Natural killer cell (primary cell): ENCODE data around the gene NARF. TPM values are rescaled to one million over a fixed set of nuclear protein-coding genes. Genes with fewer than 3 reads are reported as not detected.

ENCODE experiments used
- ATAC-seq, 3 donors: fragments of 150-1000 bp in 2 of 3; fragments of 200-7000 bp in 1 of 3; cut with Tn5 transposase; 1 replicate in 1 of 3; 2 replicates in 2 of 3; pipeline ENCODE4 v1.10.0; 2021; ENCODE audit warnings: mild to moderate bottlenecking in 2 of 3, moderate library complexity in 2 of 3
- DNase-seq, 2 donors: peaks; one replicate each; pipeline versions ENCODE4 v3.0.0 to v3.0.0-alpha.2; 2013 to 2021; ENCODE audit warnings: mixed read lengths in 1 of 2
- H3K27ac ChIP-seq: one replicate; pipeline ENCODE4 v1.5.1; 2013; ENCODE audit warnings: mild to moderate bottlenecking, low read length
- H3K27me3 ChIP-seq: one replicate; pipeline ENCODE4 v1.6.1; 2013; ENCODE audit warnings: low read length; ENCODE audit not compliant: control insufficient read depth, insufficient read depth
- H3K36me3 ChIP-seq: one replicate; pipeline ENCODE4 v1.6.1; 2013; ENCODE audit warnings: low read length; ENCODE audit not compliant: control insufficient read depth, insufficient read depth
- H3K4me1 ChIP-seq: one replicate; pipeline ENCODE4 v1.6.1; 2013; ENCODE audit warnings: low read length; ENCODE audit not compliant: control insufficient read depth, insufficient read depth
- H3K4me3 ChIP-seq: one replicate; pipeline ENCODE4 v1.5.1; 2013; ENCODE audit warnings: low read length
- H3K9me3 ChIP-seq: one replicate; pipeline ENCODE4 v1.6.1; 2013; ENCODE audit warnings: low read length; ENCODE audit not compliant: control insufficient read depth, insufficient read depth
- H3K27ac Mint-ChIP-seq, 2 donors: one replicate each; pipeline ENCODE4 v1.8.0; 2022; ENCODE audit warnings: mild to moderate bottlenecking in 2 of 2, mixed read lengths in 2 of 2, moderate library complexity in 1 of 2
- H3K27me3 Mint-ChIP-seq, 2 donors: one replicate each; pipeline ENCODE4 v1.8.0; 2022; ENCODE audit warnings: low read depth in 2 of 2, mixed read lengths in 2 of 2
- H3K36me3 Mint-ChIP-seq: one replicate; pipeline ENCODE4 v1.8.0; 2022; ENCODE audit warnings: mixed read lengths
- H3K4me1 Mint-ChIP-seq, 2 donors: one replicate each; pipeline ENCODE4 v1.8.0; 2022; ENCODE audit warnings: mixed read lengths in 2 of 2
- H3K4me3 Mint-ChIP-seq: one replicate; pipeline ENCODE4 v1.8.0; 2022; ENCODE audit warnings: mild to moderate bottlenecking, moderate library complexity, mixed read lengths
- H3K9me3 Mint-ChIP-seq, 2 donors: one replicate each; pipeline ENCODE4 v1.8.0; 2022; ENCODE audit warnings: mixed read lengths in 2 of 2
- CTCF ChIP-seq: fragments of 200-600 bp; IDR thresholded peaks from one replicate; pipeline ENCODE4 v1.8.0; 2022; ENCODE audit warnings: antibody characterized with exemption
- WGBS: methylation state at CpG from one replicate; pipeline ENCODE4 v1.1.7; 2013; ENCODE audit warnings: missing lambda C conversion rate; ENCODE audit not compliant: insufficient coverage; 5-methylcytosine and 5-hydroxymethylcytosine counted together
- intact Hi-C: fragments of 100-400 bp; cut with micrococcal nuclease; formaldehyde crosslinking; loops from one replicate; pipeline ENCODE4 v1.14.2; 2022
- total RNA-seq, 4 donors: library from RNA; stranded (reverse); fragments of 120-200 nt in 1 of 4; gene quantifications; one replicate each; pipeline versions ENCODE4 v1.2.3 to v1.2.4, GENCODE V29; 2013 to 2022

The NARF gene
- total RNA-seq, 3 donors from 2014 or later (not counting 1 experiment from before 2014, with no cell fraction given) = 130 to 203 (median 158) TPM

- Histone ChIP-seq H3K36me3 (peaks cover 62% of the 10 kb centered on the region), H3K4me3 (no peak overlapping the region), H3K4me1 (peaks cover 11% of the 10 kb centered on the region), H3K9me3 (no peaks in the 10 kb centered on the region), H3K27me3 (no peaks in the 10 kb centered on the region), H3K27ac (no peak overlapping the region)
- DNase-seq = no peak
- no peak for ATAC-seq
- Mint-ChIP-seq H3K9me3 (no peaks in the 10 kb centered on the region), H3K4me1 (peaks cover 31 to 45% of the 10 kb centered on the region in 2 donors), H3K27ac (peak overlapping the region; percentile 26 to 56), H3K27me3 (no peaks in the 10 kb centered on the region), H3K36me3 (peaks cover 17% of the 10 kb centered on the region), H3K4me3 (no peak overlapping the region)
- WGBS = 96% methylated on average over 6 of the region's 6 CpGs
- TF ChIP-seq CTCF = no peak
- intact Hi-C loops = no loop called here
Observed at GRCh38 chr17:82463391-82463790, 4.8 kb downstream of the NARF start.

DNA sequence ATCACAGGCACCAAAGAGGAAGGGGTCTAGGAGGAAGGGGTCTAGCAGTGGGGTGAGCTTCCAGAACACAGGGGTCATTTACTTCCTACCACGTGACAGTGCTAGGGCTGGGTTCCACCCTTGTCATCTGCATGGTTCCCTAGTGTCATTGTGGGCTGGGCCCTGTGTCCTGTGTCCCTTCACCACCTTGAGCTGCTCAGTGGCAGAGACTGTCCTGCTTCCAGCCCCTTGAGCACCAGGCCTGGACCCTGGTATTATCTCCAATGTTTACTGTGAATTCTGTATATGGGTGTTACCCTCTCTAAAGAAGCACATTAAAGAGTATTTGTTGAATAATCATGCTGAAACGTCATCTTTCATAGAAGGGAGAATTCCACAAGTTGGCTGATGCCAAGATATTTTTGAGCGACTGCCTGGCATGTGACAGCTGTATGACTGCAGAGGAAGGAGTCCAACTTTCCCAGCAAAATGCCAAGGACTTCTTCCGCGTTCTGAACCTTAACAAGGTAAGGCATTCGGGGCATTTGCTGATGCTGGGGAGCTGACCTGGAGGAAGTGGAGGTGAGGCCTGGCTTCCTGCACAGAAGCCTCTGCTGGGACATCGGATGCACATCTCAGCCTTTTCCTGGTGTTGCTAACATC is 5.5 kb downstream of the NARF start:
- H3K9me3 Mint-ChIP-seq = no peaks in the 10 kb centered on the region
- H3K4me3 Mint-ChIP-seq = no peak overlapping the region
- WGBS = 96% methylated on average over 7 of the region's 7 CpGs
- intact Hi-C loops = no loop called here
- peak overlapping the region; percentile 56 to 67 for H3K27ac Mint-ChIP-seq
- ATAC-seq = no peak
- no peaks in the 10 kb centered on the region for H3K27me3 ChIP-seq
- no peak overlapping the region for H3K4me3 ChIP-seq
- peaks cover 17% of the 10 kb centered on the region for H3K36me3 Mint-ChIP-seq
- peaks cover 69% of the 10 kb centered on the region for H3K36me3 ChIP-seq
- H3K9me3 ChIP-seq = no peaks in the 10 kb centered on the region
- no peak for TF ChIP-seq CTCF
- no peak overlapping the region for H3K27ac ChIP-seq
- peaks cover 28 to 42% of the 10 kb centered on the region in 2 donors for H3K4me1 Mint-ChIP-seq
- no peaks in the 10 kb centered on the region for H3K27me3 Mint-ChIP-seq
- no peak for DNase-seq
- peaks cover 9% of the 10 kb centered on the region for H3K4me1 ChIP-seq

DNA sequence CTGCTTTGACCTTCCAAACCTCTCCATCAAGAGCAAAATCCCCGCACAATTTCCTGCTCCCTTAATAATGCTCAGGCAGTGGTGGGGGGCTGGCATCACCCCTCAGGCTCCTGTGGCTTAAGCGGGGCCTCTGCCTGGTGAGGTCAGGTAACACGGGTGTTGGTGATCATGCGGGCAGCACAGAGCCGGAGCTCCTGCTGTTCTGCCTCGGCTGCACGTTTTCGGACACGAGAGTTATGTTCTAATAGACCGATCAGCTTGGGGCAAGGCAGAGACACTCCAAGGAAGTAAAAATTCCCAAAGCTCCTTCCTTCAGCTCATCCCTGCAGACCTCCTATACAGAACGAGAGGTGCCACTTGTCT is 6.0 kb downstream of the NARF start:
- no peak for ATAC-seq
- intact Hi-C loops = no loop called here
- no peaks in the 10 kb centered on the region for H3K9me3 Mint-ChIP-seq
- H3K4me1 ChIP-seq = peaks cover 4% of the 10 kb centered on the region
- DNase-seq = no peak
- H3K27ac Mint-ChIP-seq = peak overlapping the region; percentile 3 to 67
- peaks cover 73% of the 10 kb centered on the region for H3K36me3 ChIP-seq
- no peak overlapping the region for H3K27ac ChIP-seq
- no peaks in the 10 kb centered on the region for H3K27me3 Mint-ChIP-seq
- H3K4me3 Mint-ChIP-seq = no peak overlapping the region
- TF ChIP-seq CTCF = no peak
- H3K9me3 ChIP-seq = no peaks in the 10 kb centered on the region
- H3K27me3 ChIP-seq = no peaks in the 10 kb centered on the region
- H3K36me3 Mint-ChIP-seq = peaks cover 17% of the 10 kb centered on the region
- WGBS = 96% methylated on average over 11 of the region's 11 CpGs
- peaks cover 23 to 37% of the 10 kb centered on the region in 2 donors for H3K4me1 Mint-ChIP-seq
- H3K4me3 ChIP-seq = no peak overlapping the region

GRCh38 chr17:82465023-82465603 is 6.6 kb downstream of the NARF start:
- no peak for TF ChIP-seq CTCF
- DNase-seq = no peak
- Mint-ChIP-seq H3K4me3 (no peak overlapping the region), H3K9me3 (no peaks in the 10 kb centered on the region), H3K36me3 (peaks cover 17% of the 10 kb centered on the region), H3K4me1 (peaks cover 21 to 37% of the 10 kb centered on the region in 2 donors), H3K27ac (peak overlapping the region; percentile 3 to 67), H3K27me3 (no peaks in the 10 kb centered on the region)
- intact Hi-C loops = no loop called here
- peak in 2 of 3 donors; percentile 14 to 34 for ATAC-seq
- H3K27ac ChIP-seq = no peak overlapping the region
- H3K4me1 ChIP-seq = no peaks in the 10 kb centered on the region
- no peaks in the 10 kb centered on the region for H3K27me3 ChIP-seq
- H3K9me3 ChIP-seq = no peaks in the 10 kb centered on the region
- 90% methylated on average over 7 of the region's 7 CpGs for WGBS
- H3K4me3 ChIP-seq = no peak overlapping the region
- H3K36me3 ChIP-seq = peaks cover 75% of the 10 kb centered on the region
